HepG2 (cell line): ENCODE measurements around the gene ARHGEF16. TPM values are rescaled to one million over a fixed set of nuclear protein-coding genes. Genes with fewer than 3 reads are reported as not detected.

Source experiments
- ATAC-seq: fragments of 200-7000 bp; cut with Tn5 transposase; 3 replicates; pipeline ENCODE4 v1.9.1; 2020; ENCODE audit warnings: mild to moderate bottlenecking, moderate library complexity
- BruUV-seq: library from RNA; stranded (reverse); fragments of 400-500 nt; replicated peaks from 2 replicates; lab custom pipeline; 2021; lab: Mats Ljungman, UMichigan
- CTCF ChIA-PET: fragments of 300-600 bp; formaldehyde crosslinking; extraction: SDS; loops from one replicate; lab custom pipeline; 2021; ENCODE audit warnings: low total read pairs, inconsistent platforms, low intra/inter-chr PET ratio; lab: Yijun Ruan, JAX
- POLR2A ChIA-PET: fragments of 350-600 bp; sonication (Branson Sonifier 250); formaldehyde crosslinking; loops from one replicate; lab custom pipeline; 2020; ENCODE audit warnings: antibody characterized with exemption, inconsistent platforms; lab: Yijun Ruan, JAX
- DNase-seq: peaks from one replicate; pipeline ENCODE4 v3.0.0-alpha.2; 2015; ENCODE audit warnings: low spot score
- FAIRE-seq: peaks from 3 replicates; lab custom pipeline; 2011; peaks lifted over from hg19 to GRCh38; lab: Jason Lieb, UNC
- H2AFZ ChIP-seq: one replicate; pipeline ENCODE4 v1.6.1; 2011; ENCODE audit warnings: low read length, inconsistent platforms
- H3K27ac ChIP-seq: fragments of 300-600 bp; 3 replicates; pipeline ENCODE4 v1.8.0; 2011; ENCODE audit warnings: mixed run types, mild to moderate bottlenecking, mixed read lengths, low read length, inconsistent platforms; ENCODE audit not compliant: insufficient read depth; ENCODE audit errors: extremely low read length
- H3K27me3 ChIP-seq, 2 experiments: fragments of 200-600 bp in 1 of 2; 2 replicates in 1 of 2; 3 replicates in 1 of 2; pipeline versions ENCODE4 v1.6.0 to v1.8.0; 2011; ENCODE audit warnings: low read length in 2 of 2, mild to moderate bottlenecking in 2 of 2, moderate library complexity in 2 of 2, inconsistent platforms in 1 of 2; ENCODE audit not compliant: insufficient read depth in 2 of 2, control insufficient read depth in 1 of 2
- H3K36me3 ChIP-seq, 2 experiments: fragments of 200-600 bp in 1 of 2; replicated peaks in 1 of 2; 2 replicates in 1 of 2; 3 replicates in 1 of 2; pipeline versions ENCODE4 v1.5.1 to v1.8.0; 2011; ENCODE audit warnings: low read length in 2 of 2, inconsistent platforms in 1 of 2; ENCODE audit not compliant: insufficient read depth in 2 of 2, control insufficient read depth in 1 of 2
- H3K4me1 ChIP-seq: 2 replicates; pipeline ENCODE4 v1.5.1; 2012; ENCODE audit warnings: low read length, inconsistent platforms; ENCODE audit not compliant: insufficient read depth
- H3K4me2 ChIP-seq: 2 replicates; pipeline ENCODE4 v1.6.0; 2011; ENCODE audit warnings: low read depth, low read length, inconsistent platforms
- H3K4me3 ChIP-seq, 3 experiments: fragments of 200-600 bp in 1 of 3; sonication (generic), shearing (Covaris generic) in 1 of 3; replicated peaks in 1 of 3; 2 replicates each; pipeline ENCODE4 v1.5.1; 2011 to 2016; ENCODE audit warnings: low read length in 3 of 3, inconsistent platforms in 2 of 3, low read depth in 2 of 3, mild to moderate bottlenecking in 2 of 3, control low read depth in 1 of 3, mixed read lengths in 1 of 3; ENCODE audit not compliant: insufficient read depth in 1 of 3
- H3K79me2 ChIP-seq: one replicate; pipeline ENCODE4 v1.6.1; 2011; ENCODE audit warnings: low read length, inconsistent platforms; ENCODE audit not compliant: insufficient read depth
- H3K9ac ChIP-seq: 2 replicates; pipeline ENCODE4 v1.6.0; 2011; ENCODE audit warnings: mild to moderate bottlenecking, low read depth, low read length, inconsistent platforms; ENCODE audit not compliant: insufficient read depth
- H3K9me3 ChIP-seq: 2 replicates; pipeline ENCODE4 v1.5.1; 2012; ENCODE audit warnings: mild to moderate bottlenecking, low read length
- H4K20me1 ChIP-seq: 2 replicates; pipeline ENCODE4 v1.6.0; 2011; ENCODE audit warnings: inconsistent platforms, mild to moderate bottlenecking, low read length, moderate library complexity; ENCODE audit not compliant: insufficient read depth
- ATF1 ChIP-seq: IDR thresholded peaks from 2 replicates; pipeline ENCODE4 v1.6.1; 2016; ENCODE audit warnings: mild to moderate bottlenecking, control low read depth
- BRCA1 ChIP-seq: sonication (generic); formaldehyde crosslinking; IDR thresholded peaks from 2 replicates; pipeline ENCODE4 v1.4.0; 2020; ENCODE audit warnings: missing genetic modification reagents
- CC2D1A ChIP-seq: sonication (generic); formaldehyde crosslinking; IDR thresholded peaks from 2 replicates; pipeline ENCODE4 v1.8.1; 2023; ENCODE audit warnings: mild to moderate bottlenecking, missing genetic modification reagents
- CHD2 ChIP-seq: IDR thresholded peaks from 2 replicates; pipeline ENCODE4 v1.6.1; 2011; ENCODE audit warnings: low read depth, low read length, improper control_type of control experiment
- EHMT2 ChIP-seq: fragments of 200-600 bp; sonication (generic); IDR thresholded peaks from 2 replicates; pipeline ENCODE4 v1.7.0; 2017; ENCODE audit warnings: antibody characterized with exemption, low read depth, low read length, borderline replicate concordance
- HNF1B ChIP-seq: sonication (generic); formaldehyde crosslinking; IDR thresholded peaks from 2 replicates; pipeline ENCODE4 v1.5.1; 2020; ENCODE audit warnings: mild to moderate bottlenecking, moderate library complexity, missing genetic modification reagents
- HNRNPL ChIP-seq: fragments of 200-400 bp; formaldehyde crosslinking; IDR thresholded peaks from 2 replicates; pipeline ENCODE4 v1.6.1; 2017; ENCODE audit warnings: mild to moderate bottlenecking, low read depth, low read length
- MTF1 ChIP-seq: sonication (generic); formaldehyde crosslinking; IDR thresholded peaks from 2 replicates; pipeline ENCODE4 v1.5.0; 2020; ENCODE audit warnings: missing genetic modification reagents
- PHF21A ChIP-seq: sonication (generic); formaldehyde crosslinking; IDR thresholded peaks from 2 replicates; pipeline ENCODE4 v1.5.0; 2020; ENCODE audit warnings: mild to moderate bottlenecking, missing genetic modification reagents
- PTBP1 ChIP-seq: fragments of 200-400 bp; formaldehyde crosslinking; IDR thresholded peaks from 2 replicates; pipeline ENCODE4 v1.6.1; 2018; ENCODE audit warnings: low read length, low read depth; ENCODE audit not compliant: poor library complexity, severe bottlenecking
- U2AF1 ChIP-seq: fragments of 200-400 bp; formaldehyde crosslinking; optimal IDR thresholded peaks from 2 replicates; pipeline ENCODE3; 2017; ENCODE audit warnings: mild to moderate bottlenecking, low read depth, low read length
- ZBTB3 ChIP-seq: sonication (generic); formaldehyde crosslinking; IDR thresholded peaks from 2 replicates; pipeline ENCODE4 v1.4.0; 2020; ENCODE audit warnings: low read depth, mild to moderate bottlenecking, moderate library complexity, missing genetic modification reagents, borderline replicate concordance
- ZNF562 ChIP-seq: sonication (generic); formaldehyde crosslinking; IDR thresholded peaks from 2 replicates; pipeline ENCODE4 v1.8.0; 2022; ENCODE audit warnings: missing genetic modification reagents, borderline replicate concordance
- WGBS: methylation state at CpG from one replicate; pipeline ENCODE4 v1.1.6; 2017; ENCODE audit warnings: low lambda C conversion rate; 5-methylcytosine and 5-hydroxymethylcytosine counted together
- in situ Hi-C: cut with HindIII; loops from 2 replicates; pipeline ENCODE4 v1.10.0; 2017; ENCODE audit warnings: low pct_unique_long_range_greater_than_20kb; ENCODE audit not compliant: extremely low pct_ligation_motif_present
- intact Hi-C: fragments of 100-400 bp; cut with micrococcal nuclease; formaldehyde crosslinking; loops from one replicate; pipeline ENCODE4 v1.10.0; 2022; ENCODE audit not compliant: unreplicated experiment
- polyA plus RNA-seq, 8 experiments: library from polyadenylated mRNA; depleted of rRNA in 3 of 8; stranded (reverse) in 7 of 8; unstranded in 1 of 8; fragments of >200 nt; fragmentation: Illumina TruSeq in 4 of 8; extraction: Trizol in 4 of 8; gene quantifications; 2 replicates each; pipeline versions ENCODE4 v1.2.1 to v1.2.3, GENCODE V29; 2011 to 2016; ENCODE audit warnings: low read depth in 4 of 8, missing spikeins in 1 of 8, mixed read lengths in 1 of 8; ENCODE audit not compliant: insufficient read depth in 1 of 8
- total RNA-seq, 5 experiments: library from RNA; depleted of rRNA; stranded (reverse); fragments of >200 nt; fragmentation: Illumina TruSeq; extraction: Trizol; gene quantifications; 2 replicates each; pipeline ENCODE4 v1.2.3, GENCODE V29; 2016; ENCODE audit warnings: low read depth in 1 of 5
- TF ChIP-seq, protein P1 (sequence below): sonication (generic); formaldehyde crosslinking; conservative IDR thresholded peaks from 2 replicates; pipeline ENCODE4 v1.8.0; 2022; ENCODE audit warnings: low read depth, missing genetic modification reagents
- TF ChIP-seq, protein P2 (sequence below): sonication (generic); formaldehyde crosslinking; IDR thresholded peaks from 2 replicates; pipeline ENCODE4 v1.4.0; 2020; ENCODE audit warnings: missing genetic modification reagents
- TF ChIP-seq, protein P3 (sequence below): sonication (generic); formaldehyde crosslinking; IDR thresholded peaks from 2 replicates; pipeline ENCODE4 v1.5.0; 2020; ENCODE audit warnings: mild to moderate bottlenecking, low read depth, missing genetic modification reagents, borderline replicate concordance

Gene ARHGEF16
- total and polyA plus RNA-seq, 2 of the 13 experiments (the other 11 are each of a cell fraction or from before 2014, with no cell fraction given), result 20.3 to 39.9 TPM

GRCh38 chr1:3431686-3432085, 22.8 kb upstream of the ARHGEF16 start:
- no peaks in the 10 kb centered on the region for H3K36me3 ChIP-seq
- 68% methylated on average over 13 of the region's 17 CpGs for WGBS
- intact Hi-C loops (no loop called here), in situ Hi-C loops (no loop called here)
- H3K4me3 ChIP-seq, result no peak overlapping the region
- no peak overlapping the region for H3K9ac ChIP-seq
- no peaks in the 10 kb centered on the region for H4K20me1 ChIP-seq
- H3K4me1 ChIP-seq, result peaks cover 9% of the 10 kb centered on the region; the same call in 1 of the 2 replicates
- H2AFZ ChIP-seq, result no peak overlapping the region
- no peaks in the 10 kb centered on the region for H3K9me3 ChIP-seq
- ChIA-PET CTCF (no interaction called here), POLR2A (no interaction called here)
- BruUV-seq, result no TSS peak
- no peaks in the 10 kb centered on the region for H3K79me2 ChIP-seq
- DNase-seq (no peak), ATAC-seq (no peak), FAIRE-seq (no peak)
- no peak overlapping the region for H3K4me2 ChIP-seq
- H3K27me3 ChIP-seq, result peaks cover 8 to 34% of the 10 kb centered on the region in 2 experiments; a peak in 4 of 5 replicates
- no peak overlapping the region for H3K27ac ChIP-seq
- no peak for TF ChIP-seq CC2D1A (CRISPR knock-in tag)
- no peak for TF ChIP-seq ZNF562 (CRISPR knock-in tag)
- TF ChIP-seq EHMT2, result no peak
- no peak for TF ChIP-seq BRCA1 (CRISPR knock-in tag)
- TF ChIP-seq, protein P1, sequence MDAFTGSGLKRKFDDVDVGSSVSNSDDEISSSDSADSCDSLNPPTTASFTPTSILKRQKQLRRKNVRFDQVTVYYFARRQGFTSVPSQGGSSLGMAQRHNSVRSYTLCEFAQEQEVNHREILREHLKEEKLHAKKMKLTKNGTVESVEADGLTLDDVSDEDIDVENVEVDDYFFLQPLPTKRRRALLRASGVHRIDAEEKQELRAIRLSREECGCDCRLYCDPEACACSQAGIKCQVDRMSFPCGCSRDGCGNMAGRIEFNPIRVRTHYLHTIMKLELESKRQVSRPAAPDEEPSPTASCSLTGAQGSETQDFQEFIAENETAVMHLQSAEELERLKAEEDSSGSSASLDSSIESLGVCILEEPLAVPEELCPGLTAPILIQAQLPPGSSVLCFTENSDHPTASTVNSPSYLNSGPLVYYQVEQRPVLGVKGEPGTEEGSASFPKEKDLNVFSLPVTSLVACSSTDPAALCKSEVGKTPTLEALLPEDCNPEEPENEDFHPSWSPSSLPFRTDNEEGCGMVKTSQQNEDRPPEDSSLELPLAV (CRISPR knock-in tag), result no peak
- no peak for TF ChIP-seq ZBTB3 (CRISPR knock-in tag)
- TF ChIP-seq PHF21A, result no peak
- no peak for TF ChIP-seq CHD2
- no peak for TF ChIP-seq ATF1
- TF ChIP-seq, protein P2, sequence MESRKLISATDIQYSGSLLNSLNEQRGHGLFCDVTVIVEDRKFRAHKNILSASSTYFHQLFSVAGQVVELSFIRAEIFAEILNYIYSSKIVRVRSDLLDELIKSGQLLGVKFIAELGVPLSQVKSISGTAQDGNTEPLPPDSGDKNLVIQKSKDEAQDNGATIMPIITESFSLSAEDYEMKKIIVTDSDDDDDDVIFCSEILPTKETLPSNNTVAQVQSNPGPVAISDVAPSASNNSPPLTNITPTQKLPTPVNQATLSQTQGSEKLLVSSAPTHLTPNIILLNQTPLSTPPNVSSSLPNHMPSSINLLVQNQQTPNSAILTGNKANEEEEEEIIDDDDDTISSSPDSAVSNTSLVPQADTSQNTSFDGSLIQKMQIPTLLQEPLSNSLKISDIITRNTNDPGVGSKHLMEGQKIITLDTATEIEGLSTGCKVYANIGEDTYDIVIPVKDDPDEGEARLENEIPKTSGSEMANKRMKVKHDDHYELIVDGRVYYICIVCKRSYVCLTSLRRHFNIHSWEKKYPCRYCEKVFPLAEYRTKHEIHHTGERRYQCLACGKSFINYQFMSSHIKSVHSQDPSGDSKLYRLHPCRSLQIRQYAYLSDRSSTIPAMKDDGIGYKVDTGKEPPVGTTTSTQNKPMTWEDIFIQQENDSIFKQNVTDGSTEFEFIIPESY (CRISPR knock-in tag), result no peak
- TF ChIP-seq MTF1 (CRISPR knock-in tag), result no peak
- TF ChIP-seq HNF1B (CRISPR knock-in tag), result no peak
- TF ChIP-seq U2AF1, result no peak
- TF ChIP-seq, protein P3, sequence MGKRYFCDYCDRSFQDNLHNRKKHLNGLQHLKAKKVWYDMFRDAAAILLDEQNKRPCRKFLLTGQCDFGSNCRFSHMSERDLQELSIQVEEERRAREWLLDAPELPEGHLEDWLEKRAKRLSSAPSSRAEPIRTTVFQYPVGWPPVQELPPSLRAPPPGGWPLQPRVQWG, result no peak
- no peak for TF ChIP-seq HNRNPL
- no peak for TF ChIP-seq PTBP1
